ENCODE measurements around the gene ASAP2.

- TF ChIP-seq CTCF (IDR thresholded peaks at IDR 0.05) (no peak), POLR2A (IDR thresholded peaks at IDR 0.05) (no peak), EP300 (IDR thresholded peaks at IDR 0.05) (no peak)
Observed at GRCh38 chr2:9365498-9366019, 158.9 kb downstream of the ASAP2 start.

Data from tibial nerve (tissue), 4 donors.